HepG2 (cell line): ENCODE results near the gene PRDX5. TPM values are rescaled to one million over a fixed set of nuclear protein-coding genes. Genes with fewer than 3 reads are reported as not detected.

Experiments
- CEBPZ ChIP-seq: IDR thresholded peaks from 2 replicates; pipeline ENCODE4 v1.6.1; 2012; ENCODE audit warnings: low read length, improper control_type of control experiment
- EHMT2 ChIP-seq: fragments of 200-600 bp; sonication (generic); IDR thresholded peaks from 2 replicates; pipeline ENCODE4 v1.7.0; 2017; ENCODE audit warnings: antibody characterized with exemption, low read depth, low read length, borderline replicate concordance
- IRF1 ChIP-seq: sonication (generic); formaldehyde crosslinking; IDR thresholded peaks from 2 replicates; pipeline ENCODE4 v1.4.0; 2020; ENCODE audit warnings: low read depth, mild to moderate bottlenecking, missing genetic modification reagents
- JUN ChIP-seq: sonication (generic); formaldehyde crosslinking; IDR thresholded peaks from 2 replicates; pipeline ENCODE4 v1.4.0; 2020; ENCODE audit warnings: mild to moderate bottlenecking, missing genetic modification reagents
- KAT8 ChIP-seq: IDR thresholded peaks from 2 replicates; pipeline ENCODE4 v1.6.1; 2016; ENCODE audit warnings: missing genetic modification reagents, missing compliant biosample characterization
- MEIS1 ChIP-seq: sonication (generic); formaldehyde crosslinking; IDR thresholded peaks from 2 replicates; pipeline ENCODE4 v1.9.0; 2021; ENCODE audit warnings: mild to moderate bottlenecking, missing genetic modification reagents, moderate library complexity, borderline replicate concordance
- SP1 ChIP-seq, 2 experiments: fragments of 450-650 bp in 1 of 2; sonication (generic) in 1 of 2; formaldehyde crosslinking in 1 of 2; IDR thresholded peaks; 2 replicates each; pipeline versions ENCODE4 v1.4.0 to v1.6.1; 2016 to 2020; ENCODE audit warnings: missing genetic modification reagents in 1 of 2
- ZNF569 ChIP-seq: sonication (generic); formaldehyde crosslinking; IDR thresholded peaks from 2 replicates; pipeline ENCODE4 v1.5.0; 2020; ENCODE audit warnings: mild to moderate bottlenecking, missing genetic modification reagents, moderate library complexity, borderline replicate concordance
- ZNF615 ChIP-seq: sonication (generic); formaldehyde crosslinking; IDR thresholded peaks from 2 replicates; pipeline ENCODE4 v1.5.0; 2020; ENCODE audit warnings: mild to moderate bottlenecking, missing genetic modification reagents, borderline replicate concordance
- ZNF646 ChIP-seq: sonication (generic); formaldehyde crosslinking; IDR thresholded peaks from 2 replicates; pipeline ENCODE4 v1.9.0; 2021; ENCODE audit warnings: mild to moderate bottlenecking, missing genetic modification reagents
- polyA plus RNA-seq, 8 experiments: library from polyadenylated mRNA; depleted of rRNA in 3 of 8; stranded (reverse) in 7 of 8; unstranded in 1 of 8; fragments of >200 nt; fragmentation: Illumina TruSeq in 4 of 8; extraction: Trizol in 4 of 8; gene quantifications; 2 replicates each; pipeline versions ENCODE4 v1.2.1 to v1.2.3, GENCODE V29; 2011 to 2016; ENCODE audit warnings: low read depth in 4 of 8, missing spikeins in 1 of 8, mixed read lengths in 1 of 8; ENCODE audit not compliant: insufficient read depth in 1 of 8
- total RNA-seq, 5 experiments: library from RNA; depleted of rRNA; stranded (reverse); fragments of >200 nt; fragmentation: Illumina TruSeq; extraction: Trizol; gene quantifications; 2 replicates each; pipeline ENCODE4 v1.2.3, GENCODE V29; 2016; ENCODE audit warnings: low read depth in 1 of 5
- TF ChIP-seq, protein P1 (sequence below): IDR thresholded peaks from 2 replicates; pipeline ENCODE4 v1.6.1; 2016; ENCODE audit warnings: missing compliant biosample characterization, missing genetic modification reagents, borderline replicate concordance
- TF ChIP-seq, protein P2 (sequence below): sonication (generic); formaldehyde crosslinking; IDR thresholded peaks from 2 replicates; pipeline ENCODE4 v1.8.1; 2023; ENCODE audit warnings: missing genetic modification reagents, inconsistent platforms, borderline replicate concordance
- TF ChIP-seq, protein P3 (sequence below): IDR thresholded peaks from 2 replicates; pipeline ENCODE4 v1.6.1; 2016

Gene PRDX5
- total and polyA plus RNA-seq, 2 of the 13 experiments (the other 11 are each of a cell fraction or from before 2014, with no cell fraction given): 215 to 311 TPM

- TF ChIP-seq ZNF646 (CRISPR knock-in tag) (no peak), JUN (CRISPR knock-in tag) (0 out of 2 replicates have a peak, but pooled peaks have one; percentile 39), IRF1 (peak; percentile 53; the same call in 1 of the 2 replicates), EHMT2 (no peak), MEIS1 (peak; percentile 61; the same call in 1 of the 2 replicates), CEBPZ (no peak), ZNF615 (CRISPR knock-in tag) (no peak), KAT8 (CRISPR knock-in tag) (no peak), SP1 (IDR thresholded peaks at IDR 0.05) (no peak), SP1 (CRISPR knock-in tag; IDR thresholded peaks at IDR 0.05) (no peak), ZNF569 (no peak; the same call in 1 of the 2 replicates)
- TF ChIP-seq, protein P1, sequence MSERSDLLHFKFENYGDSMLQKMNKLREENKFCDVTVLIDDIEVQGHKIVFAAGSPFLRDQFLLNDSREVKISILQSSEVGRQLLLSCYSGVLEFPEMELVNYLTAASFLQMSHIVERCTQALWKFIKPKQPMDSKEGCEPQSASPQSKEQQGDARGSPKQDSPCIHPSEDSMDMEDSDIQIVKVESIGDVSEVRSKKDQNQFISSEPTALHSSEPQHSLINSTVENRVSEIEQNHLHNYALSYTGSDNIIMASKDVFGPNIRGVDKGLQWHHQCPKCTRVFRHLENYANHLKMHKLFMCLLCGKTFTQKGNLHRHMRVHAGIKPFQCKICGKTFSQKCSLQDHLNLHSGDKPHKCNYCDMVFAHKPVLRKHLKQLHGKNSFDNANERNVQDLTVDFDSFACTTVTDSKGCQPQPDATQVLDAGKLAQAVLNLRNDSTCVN: peak; percentile 56; the same call in 1 of the 2 replicates
- TF ChIP-seq, protein P2, sequence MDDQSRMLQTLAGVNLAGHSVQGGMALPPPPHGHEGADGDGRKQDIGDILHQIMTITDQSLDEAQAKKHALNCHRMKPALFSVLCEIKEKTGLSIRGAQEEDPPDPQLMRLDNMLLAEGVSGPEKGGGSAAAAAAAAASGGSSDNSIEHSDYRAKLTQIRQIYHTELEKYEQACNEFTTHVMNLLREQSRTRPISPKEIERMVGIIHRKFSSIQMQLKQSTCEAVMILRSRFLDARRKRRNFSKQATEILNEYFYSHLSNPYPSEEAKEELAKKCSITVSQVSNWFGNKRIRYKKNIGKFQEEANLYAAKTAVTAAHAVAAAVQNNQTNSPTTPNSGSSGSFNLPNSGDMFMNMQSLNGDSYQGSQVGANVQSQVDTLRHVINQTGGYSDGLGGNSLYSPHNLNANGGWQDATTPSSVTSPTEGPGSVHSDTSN: no peak
- TF ChIP-seq, protein P3, sequence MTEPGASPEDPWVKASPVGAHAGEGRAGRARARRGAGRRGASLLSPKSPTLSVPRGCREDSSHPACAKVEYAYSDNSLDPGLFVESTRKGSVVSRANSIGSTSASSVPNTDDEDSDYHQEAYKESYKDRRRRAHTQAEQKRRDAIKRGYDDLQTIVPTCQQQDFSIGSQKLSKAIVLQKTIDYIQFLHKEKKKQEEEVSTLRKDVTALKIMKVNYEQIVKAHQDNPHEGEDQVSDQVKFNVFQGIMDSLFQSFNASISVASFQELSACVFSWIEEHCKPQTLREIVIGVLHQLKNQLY (CRISPR knock-in tag): no peak
Measured at GRCh38 chr11:64317961-64318765, at the start of gene PRDX5 (continued).
